Fibroblast of skin of back (primary cell): ENCODE data around the gene NANOGP8. TPM values are rescaled to one million over a fixed set of nuclear protein-coding genes. Genes with fewer than 3 reads are reported as not detected.
"Not testable (repeated sequence)": the region's sequence is repeated elsewhere in the genome, so short reads cannot be mapped to it uniquely, and the experiment has no call there.

Experiments used
- DNase-seq: peaks from one replicate; pipeline ENCODE4 v3.0.0-alpha.2; 2013
- polyA plus RNA-seq, 2 experiments: library from polyadenylated mRNA; unstranded; fragments of 120-200 nt; gene quantifications; one replicate each; pipeline ENCODE4 v1.2.1, GENCODE V29; 2013; ENCODE audit not compliant: insufficient read length in 2 of 2

Gene NANOGP8, protein sequence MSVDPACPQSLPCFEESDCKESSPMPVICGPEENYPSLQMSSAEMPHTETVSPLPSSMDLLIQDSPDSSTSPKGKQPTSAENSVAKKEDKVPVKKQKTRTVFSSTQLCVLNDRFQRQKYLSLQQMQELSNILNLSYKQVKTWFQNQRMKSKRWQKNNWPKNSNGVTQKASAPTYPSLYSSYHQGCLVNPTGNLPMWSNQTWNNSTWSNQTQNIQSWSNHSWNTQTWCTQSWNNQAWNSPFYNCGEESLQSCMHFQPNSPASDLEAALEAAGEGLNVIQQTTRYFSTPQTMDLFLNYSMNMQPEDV
- polyA plus RNA-seq (2013, experiment 1 of 2; ENCODE audit: insufficient read length), result not detected
- not detected for polyA plus RNA-seq (2013, experiment 2 of 2; ENCODE audit: insufficient read length)

DNA sequence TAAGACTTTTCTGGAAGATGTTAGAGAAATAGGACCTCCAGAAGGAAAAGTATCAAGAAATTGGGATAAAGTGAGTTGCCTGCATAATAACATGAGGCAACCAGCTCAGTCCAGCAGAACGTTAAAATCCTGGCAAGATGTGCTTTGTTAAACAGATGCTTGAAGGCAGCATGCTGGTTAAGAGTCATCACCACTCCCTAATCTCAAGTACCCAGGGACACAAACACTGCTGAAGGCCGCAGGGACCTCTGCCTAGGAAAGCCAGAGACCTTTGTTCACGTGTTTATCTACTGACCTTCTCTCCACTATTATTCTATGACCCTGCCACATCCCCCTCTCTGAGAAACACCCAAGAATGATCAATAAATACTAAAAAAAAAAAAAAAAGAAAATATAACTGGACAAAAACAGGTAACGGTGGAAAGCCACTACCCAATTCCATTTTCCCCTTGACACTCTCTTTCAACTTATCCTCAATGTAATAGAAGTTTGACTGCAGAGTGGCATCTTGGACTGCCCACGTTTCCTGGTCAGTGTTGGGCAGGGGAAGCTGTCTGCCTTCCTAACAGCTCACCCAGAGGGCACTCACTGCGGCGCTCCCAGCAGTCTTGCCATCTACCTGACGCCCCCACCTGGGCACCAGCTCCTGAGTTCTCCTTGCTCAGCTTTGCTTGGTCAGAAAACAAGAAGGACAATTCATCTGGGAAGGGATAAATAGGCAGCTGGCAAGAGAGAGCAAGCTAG is at the start of gene NANOGP8:
TSS of gene NANOGP8 (minus strand) at position 120 of the 744 bp plus-strand sequence. CDS start 185 bp downstream, outside the sequence.
- DNase-seq, result not testable (repeated sequence)

DNA sequence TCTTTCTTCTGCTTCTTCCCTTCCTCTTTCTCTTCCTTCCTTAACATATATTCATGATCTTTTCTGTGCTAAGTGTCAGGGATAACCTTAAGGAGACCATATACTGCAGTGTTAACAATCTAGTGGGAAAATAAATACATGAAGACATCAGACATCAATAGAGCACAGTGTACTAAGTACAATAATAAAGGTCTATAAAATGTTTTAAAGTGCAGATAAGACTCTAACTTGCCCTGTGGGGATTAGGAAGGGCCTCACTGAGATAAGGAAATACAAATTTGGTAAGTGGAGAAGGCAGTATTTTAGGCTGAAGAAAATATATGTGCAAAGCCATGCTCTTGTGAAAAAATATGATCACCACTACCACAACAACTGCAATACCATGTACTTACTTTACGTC is 49.2 kb upstream of the NANOGP8 start:
- no peak for DNase-seq

DNA sequence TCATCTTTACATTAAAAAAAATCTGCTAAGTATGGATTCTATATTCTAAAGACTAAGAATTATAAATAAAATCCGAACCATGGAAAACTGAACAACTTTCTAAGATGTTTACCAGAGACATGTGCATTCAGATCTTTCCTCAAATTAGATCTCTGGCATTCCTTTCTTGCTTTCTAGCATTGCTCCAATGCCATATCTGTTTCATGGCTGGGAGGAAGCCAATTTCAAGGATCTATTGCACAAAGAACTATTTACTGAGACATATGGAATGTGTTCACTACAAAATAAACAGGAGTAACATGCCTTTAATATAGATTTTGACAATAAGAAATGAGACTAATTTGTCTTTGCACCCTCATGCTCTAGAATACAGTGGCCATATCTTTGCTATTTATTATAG is 45.1 kb upstream of the NANOGP8 start:
- DNase-seq, result peak; percentile 18

DNA sequence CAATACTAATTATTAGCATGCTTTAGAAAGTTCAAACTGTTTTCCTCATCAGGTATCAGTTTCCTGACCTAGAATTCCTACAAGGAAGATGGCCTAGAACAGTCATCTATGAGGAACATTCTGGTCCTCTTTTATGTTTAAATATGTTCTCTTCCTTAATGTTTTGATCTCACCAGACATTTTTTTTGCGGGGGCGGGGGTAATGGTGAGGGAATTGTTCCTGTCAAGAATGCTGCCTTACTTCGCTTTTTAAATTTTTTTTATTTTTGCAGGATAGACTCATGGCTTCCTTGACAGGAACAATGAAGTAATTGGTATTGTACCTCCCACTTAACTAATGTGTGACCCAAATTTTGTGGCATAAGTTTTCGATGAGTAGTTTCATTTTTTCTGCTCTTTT is 44.3 kb upstream of the NANOGP8 start:
- DNase-seq, result no peak

DNA sequence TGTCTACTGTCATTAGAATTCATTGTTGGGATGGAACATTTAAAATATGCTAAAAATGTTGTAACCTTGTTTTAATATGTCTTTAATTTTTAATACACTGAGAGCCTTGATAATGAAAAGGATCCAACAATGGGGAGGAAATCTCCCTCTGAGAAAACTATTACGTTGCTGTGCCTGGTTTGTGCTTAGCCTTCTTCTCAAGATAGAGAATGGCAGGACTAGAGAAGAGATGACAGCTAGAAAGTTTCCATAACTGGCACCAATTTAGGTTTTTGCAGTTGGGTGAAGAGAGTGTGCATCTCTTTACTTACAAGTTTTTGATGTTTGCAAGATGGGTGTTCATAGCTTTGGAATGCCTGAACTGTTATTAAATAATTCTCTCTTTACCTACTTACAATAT is 42.6 kb upstream of the NANOGP8 start:
- DNase-seq, result no peak

DNA sequence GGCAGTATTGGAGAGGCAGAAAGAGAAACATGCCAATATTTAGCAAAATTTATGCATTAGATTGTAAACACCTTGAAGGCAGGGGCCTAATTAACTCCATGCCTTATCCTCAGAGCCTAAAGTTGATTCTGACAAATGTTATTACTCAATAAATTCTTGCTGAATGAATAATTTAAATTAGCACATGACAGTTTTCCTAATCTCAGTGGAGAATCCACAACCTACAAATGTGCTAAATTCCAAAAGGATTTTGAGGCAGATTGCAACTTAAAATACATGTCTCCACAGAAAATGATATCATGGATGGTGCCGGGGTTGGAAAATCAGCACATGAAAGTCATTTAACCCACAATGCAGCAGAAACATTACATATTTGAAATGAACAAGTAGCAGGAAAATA is 41.1 kb upstream of the NANOGP8 start:
- DNase-seq, result peak; percentile 15

DNA sequence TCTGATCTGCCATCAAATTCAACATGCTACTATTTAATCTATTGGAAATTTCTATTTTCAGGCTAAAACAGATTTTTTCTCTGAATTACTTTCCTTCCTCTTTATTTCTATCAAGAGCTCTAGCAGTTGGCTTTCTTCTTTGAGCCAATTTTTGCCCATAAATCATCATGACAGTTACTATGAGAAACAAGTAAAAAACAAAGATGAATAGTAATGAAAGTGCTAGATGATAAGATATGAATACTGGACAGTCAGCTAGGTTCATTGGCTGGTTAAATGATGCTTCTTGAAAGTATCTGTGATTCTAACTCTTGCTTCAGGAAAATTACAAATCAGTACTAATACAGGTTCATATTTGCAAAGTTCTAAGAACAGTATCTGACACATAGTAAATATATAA is 38.6 kb upstream of the NANOGP8 start:
- DNase-seq, result no peak

DNA sequence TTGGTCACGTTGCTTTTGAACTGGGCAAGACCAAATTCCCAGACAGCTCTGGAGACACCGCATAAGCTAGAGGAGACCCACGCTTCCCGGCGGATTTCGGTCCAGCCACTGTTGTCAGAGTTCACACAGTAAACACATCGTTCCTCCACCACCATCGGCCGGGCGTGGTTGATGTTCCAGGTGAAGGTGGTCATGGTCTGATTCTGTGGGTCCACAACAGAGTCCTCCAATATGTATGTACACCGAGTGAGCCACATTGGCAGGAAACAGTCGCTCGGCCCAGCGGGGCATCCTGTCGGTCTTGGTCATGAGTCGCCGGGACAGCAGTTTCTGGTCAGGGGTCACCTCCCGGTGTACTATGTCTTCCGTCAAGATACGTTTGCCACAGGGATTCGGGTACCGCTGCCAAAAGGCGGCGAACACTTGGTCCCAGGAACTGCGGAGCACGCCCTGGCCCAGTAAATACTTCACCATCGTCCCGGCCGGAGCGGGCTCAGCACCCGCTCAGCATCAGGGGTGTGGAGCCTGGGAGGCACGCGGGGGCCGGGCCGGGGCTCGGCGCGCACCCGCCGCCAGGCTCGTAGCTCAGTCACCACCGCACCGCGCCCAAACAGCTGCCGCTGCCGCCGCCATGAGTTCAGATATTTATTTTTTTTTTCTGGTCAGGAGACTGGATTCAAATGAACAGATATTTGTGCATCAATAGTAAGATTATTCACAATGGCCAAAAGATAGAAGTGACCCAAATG is 36.7 kb upstream of the NANOGP8 start:
- DNase-seq, result no peak

DNA sequence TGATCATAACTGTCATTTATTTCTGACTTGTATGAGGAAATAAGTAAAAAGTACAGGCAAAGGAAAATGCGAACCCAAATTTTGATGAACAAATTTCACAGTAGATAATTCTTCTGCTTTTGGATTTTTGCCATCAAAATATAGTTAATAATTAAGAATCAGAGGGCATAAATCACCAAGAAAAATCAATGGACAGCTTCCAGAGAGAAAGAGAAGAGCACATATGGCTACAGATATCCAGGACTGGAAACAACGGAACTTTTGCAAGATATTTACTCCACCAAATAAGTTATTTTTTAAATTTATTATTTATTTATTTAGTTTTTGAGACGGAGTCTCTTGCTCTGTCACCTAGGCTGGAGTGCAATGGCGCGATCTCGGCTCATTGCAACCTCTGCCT is 35.1 kb upstream of the NANOGP8 start:
- DNase-seq, result no peak

DNA sequence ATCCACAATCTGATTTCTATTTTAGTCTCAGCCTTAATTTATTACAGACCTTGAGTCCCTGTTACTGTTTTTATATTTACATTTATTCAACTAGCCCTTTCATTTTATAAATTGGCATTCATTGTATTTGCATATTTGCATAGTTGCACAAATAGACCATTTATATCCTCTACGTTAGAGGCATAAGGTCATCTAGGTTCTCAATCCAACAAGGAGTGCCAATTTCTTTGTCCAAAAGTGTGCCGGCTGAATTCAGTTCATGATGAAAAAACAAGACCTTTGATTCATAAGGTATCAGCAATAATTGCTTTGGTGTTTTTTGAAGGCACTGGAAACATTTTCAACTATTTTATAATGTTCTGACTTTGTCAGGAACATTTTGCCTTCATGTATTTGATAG is 33.9 kb upstream of the NANOGP8 start:
- DNase-seq, result no peak

DNA sequence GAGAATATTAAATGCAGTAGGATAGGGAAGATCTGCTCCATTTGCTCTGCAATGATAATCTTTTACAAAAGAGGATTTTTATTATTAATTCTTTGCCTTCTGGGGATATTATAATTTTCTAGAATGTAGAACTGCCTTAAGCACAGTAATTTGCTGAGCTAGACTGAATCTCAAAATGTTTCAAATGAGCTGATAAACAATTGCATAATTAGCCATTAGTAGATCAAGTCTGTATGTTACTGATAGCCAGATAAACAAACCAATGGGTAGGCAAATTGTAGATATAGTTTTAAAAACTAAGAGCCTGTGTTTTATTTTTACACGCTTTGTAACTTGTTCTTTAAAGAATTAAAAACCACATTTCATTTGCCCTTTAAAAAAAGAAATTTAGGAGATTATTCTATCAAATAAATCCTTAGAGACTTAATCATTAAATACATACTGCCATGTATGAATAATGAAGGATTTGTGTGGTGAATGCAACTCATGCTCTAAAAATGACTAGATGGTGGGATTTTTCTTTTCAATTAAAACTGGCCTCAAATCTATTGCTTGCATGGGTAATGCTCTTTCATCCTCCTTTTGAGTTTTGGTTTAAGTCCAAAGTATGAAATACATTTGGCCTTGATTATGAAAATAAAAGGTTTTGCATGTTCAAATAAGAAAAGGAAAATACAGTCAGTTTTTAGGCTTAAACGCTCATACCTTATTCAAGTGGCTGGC is 32.6 kb upstream of the NANOGP8 start:
- DNase-seq, result peak; percentile 27

DNA sequence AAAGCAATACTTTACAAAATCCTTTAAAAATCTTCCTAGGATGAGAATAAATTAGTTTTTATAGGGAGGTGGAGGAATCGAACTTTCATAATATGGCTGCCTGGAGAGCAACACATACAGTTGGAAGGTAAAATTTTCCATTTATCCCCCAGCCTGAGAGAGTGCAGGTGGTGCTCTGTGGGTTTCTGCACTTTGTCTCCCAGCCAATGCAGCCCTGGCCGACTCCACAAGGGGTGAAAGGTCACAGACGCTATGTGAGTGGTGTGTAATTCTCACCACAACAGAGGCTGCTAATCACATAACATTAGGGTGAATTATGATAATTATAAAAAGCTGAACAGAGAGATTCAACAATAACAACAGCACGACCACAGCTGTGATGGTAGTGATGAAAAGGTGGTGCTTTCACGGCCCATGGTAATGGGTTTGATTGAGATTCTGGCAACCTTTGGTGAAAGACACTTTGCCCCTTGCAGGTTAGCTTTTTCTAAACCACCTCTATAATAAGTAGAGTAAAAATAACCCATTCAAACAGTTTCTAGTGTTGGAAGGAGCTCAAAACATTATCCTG is 30.1 kb upstream of the NANOGP8 start:
- no peak for DNase-seq

DNA sequence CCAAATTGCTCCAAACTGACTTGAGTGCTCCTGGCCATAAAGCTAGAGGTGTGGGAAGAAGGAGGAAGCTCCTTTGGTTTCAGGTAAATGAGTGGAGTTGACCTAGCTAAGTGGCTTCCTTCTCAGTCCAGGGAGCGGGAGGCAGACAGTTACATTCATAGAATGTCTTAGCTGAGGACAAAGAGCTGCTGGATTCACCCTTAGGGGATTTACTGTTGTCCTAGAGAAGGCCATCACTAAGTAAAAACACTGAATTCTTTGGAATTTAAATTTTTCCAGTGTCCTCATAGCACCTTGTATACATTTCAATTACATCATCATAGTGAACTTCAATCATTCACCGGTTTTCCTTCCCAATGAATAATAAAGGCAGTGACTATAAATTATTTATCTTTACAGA is 27.3 kb upstream of the NANOGP8 start:
- no peak for DNase-seq

DNA sequence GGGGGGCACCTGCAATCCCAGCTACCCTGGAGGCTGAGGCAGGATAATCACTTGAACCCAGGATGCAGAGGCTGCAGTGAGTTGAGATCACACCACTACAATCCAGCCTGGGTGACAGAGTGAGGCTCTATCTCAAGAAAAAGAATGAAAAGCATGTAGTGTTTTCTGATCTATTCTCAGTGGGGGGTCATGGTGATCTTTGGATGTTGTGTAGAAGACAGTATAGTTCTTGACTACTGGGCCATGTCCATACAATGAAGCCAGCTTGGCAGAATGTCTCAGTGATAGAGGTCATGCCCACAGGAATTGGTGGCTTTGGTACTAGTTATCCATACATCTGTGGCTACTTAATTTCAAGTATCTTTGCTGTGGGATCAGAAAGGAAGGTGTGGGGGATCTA is 26.8 kb upstream of the NANOGP8 start:
- DNase-seq, result peak; percentile 7

DNA sequence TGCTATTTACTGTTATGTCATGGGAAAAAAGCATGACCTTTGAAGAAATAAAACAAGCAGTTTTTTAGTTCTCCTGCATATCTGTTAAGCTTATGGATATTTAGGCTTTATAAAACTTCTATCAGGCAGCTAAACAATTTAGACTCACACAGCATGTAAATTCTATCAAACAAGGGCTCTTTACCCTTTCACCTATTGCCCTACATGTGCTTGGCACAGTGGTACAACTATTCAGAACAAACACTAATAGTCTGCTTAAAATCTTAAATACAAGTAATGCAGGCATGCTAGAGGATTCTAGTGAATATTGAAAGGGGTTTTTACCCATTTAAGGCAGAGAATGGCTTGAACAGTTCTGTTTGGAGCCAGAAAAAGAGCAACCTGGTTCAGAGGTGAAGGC is 23.4 kb upstream of the NANOGP8 start:
- no peak for DNase-seq

DNA sequence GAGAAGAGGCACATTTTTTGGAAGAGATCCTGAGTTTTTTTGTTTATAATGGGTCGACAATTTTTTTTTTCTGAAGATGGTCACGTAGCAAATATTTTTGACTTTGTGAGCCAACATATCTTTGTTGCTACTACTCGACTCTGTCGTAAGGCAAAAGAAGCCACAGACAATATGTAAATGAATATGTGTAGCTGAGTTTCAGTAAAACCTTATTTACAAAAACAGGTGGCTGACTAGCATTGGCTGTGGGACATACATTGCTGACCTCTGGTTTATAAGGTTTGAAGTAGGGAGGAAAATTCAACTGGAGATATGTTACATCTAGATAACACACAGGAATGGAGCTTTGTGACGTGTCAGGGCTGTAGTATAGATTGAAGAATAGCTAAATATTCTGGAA is 22.5 kb upstream of the NANOGP8 start:
- DNase-seq, result no peak

DNA sequence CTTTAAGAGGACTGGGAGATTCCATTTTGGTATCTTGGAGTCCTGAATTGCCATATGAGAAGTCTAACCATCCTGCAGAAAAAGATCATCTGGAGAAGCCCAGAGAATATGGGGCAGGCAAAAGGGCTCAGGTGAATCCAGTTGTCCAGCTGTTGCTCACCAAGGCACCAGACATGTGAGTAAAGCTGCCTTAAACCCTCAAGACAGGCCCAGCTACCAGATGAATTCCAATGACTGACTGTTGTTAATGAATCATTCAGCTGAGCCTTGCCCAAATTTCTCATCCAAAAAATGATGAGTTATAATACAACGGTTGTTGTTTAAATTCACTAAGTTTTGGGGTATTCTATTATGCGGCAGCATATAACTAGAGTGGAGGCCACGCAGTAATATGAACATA is 22.0 kb upstream of the NANOGP8 start:
- DNase-seq, result no peak

DNA sequence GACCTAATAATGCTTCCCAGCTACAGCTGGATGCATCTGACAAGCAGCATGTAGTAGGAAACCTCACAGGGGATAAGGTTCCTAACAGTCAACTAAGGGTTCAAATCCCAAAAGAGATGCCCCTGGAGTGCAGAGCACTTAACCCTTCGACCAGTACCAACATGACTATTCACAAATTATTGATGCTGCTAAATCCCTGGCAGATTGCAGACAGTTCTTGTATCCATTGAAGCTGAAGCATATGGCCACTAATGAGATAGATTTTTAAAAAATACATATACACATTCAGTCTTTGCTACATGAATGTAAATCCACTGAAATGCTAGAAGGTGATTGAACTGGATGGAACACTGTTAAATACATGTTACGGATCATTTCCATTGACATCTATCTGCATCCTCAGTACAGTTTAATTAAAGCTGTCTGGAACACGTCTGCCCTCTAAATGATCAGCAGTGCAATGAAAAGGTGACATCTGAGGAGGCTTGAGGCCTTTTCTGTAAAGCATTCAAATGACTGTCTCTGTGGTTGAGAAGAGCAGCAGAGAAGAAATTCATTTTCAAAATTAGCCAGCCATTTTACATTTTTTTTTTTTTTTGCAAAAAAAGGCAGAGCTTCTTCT is 19.5 kb upstream of the NANOGP8 start:
- DNase-seq, result no peak

DNA sequence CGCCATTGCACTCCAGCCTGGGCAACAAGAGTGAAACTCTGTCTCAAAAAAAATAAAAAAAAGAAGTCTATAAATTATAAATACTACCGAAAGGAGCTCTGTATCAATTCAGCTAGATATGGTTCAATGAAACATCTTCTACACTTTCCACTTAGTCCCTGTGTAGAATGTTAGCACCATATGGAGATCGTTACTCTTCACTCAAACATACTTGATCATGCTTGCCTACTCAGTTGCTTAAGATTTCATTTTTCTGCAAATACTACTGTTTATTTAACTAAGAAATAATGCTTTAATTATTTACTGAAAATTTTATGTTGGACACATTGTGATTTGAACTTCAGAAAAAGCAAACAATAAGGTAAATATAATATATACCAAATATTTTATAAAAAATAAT is 17.1 kb upstream of the NANOGP8 start:
- DNase-seq, result no peak

DNA sequence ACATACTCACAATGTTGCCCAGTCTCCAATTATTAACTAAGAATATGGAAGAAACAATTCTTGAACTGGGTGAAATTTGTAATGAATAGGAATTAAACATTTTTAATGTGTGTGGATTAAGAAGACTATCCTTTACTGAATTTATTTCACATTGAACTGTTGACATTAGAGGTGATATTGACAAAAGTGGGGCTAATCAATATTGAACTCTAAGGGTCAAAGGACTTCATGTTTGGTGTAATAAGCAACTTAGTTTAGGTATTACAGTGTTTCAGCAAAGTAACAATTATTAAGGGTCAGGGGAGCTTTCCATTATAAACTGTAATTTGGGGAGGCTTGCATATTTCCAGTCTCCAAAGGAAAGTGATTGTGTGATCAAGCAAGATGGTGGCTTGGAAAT is 16.2 kb upstream of the NANOGP8 start:
- DNase-seq, result no peak

DNA sequence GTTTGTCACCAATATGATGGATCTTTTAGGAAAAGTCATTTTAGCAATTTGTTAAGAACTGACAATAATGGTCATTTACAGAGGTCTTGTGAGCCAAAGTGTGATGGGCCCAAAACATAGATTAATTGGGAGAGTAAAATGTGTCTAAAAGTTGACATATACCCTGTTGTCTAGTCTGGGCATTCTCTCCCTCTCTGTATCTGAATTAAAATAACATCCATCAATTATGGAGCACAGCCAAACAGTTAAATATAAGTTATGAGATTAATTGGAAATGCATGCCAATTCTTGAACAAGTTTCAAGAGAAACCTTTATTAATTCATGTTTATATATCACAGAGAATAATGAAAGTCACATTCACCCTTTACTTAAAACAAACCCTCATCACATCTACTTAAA is 13.6 kb upstream of the NANOGP8 start:
- no peak for DNase-seq

DNA sequence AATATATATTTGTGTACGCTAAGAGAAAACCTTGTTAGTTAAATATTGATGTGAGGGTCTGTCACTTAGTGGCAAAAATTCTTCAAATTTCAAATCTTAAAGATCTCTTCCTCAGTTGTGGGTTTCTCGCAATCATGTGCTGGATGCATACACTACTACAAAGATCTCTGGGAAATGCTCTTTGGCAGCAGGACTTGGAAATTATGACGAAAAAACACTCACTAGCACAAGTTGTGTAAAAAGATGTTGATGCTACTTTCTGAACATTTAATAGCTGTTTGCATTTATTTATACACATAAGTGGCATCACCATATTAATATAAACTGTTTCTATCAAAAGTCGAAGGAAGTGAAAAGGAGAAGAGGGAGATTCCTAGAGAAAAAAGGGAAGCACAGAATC is 10.8 kb upstream of the NANOGP8 start:
- no peak for DNase-seq
